MM.1S (cell line): ENCODE measurements around the gene GAPT.

Source experiments
- EZH2phosphoT487 ChIP-seq: fragments of 300-600 bp; sonication (generic); IDR thresholded peaks from 2 replicates; pipeline ENCODE4 v1.6.1; 2018; ENCODE audit warnings: antibody characterized with exemption, low read length
- TF ChIP-seq, protein P1 (sequence below): fragments of 300-600 bp; sonication (generic); IDR thresholded peaks from 2 replicates; pipeline ENCODE4 v1.5.1; 2016; ENCODE audit warnings: antibody characterized with exemption, low read length, mixed read lengths

DNA sequence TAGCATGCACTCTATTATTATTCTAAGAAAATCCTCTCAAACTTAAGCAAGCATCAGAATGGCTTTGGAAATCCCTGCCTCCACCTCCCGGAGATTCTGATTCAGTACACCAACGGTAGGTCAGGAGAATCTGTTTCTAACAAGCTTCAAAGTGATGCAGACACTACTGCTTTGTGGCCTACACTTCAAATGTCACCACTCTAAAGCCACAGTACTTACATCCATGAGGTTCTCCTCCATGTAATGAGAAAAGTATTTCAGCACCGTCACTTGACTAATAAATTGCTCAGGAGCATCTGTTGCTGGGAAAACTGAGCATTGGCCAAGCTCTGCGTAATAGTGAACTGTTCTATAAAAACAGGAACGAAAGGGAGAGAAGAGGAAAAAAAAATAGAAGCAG is 36.2 kb upstream of the GAPT start:
- TF ChIP-seq, protein P1, sequence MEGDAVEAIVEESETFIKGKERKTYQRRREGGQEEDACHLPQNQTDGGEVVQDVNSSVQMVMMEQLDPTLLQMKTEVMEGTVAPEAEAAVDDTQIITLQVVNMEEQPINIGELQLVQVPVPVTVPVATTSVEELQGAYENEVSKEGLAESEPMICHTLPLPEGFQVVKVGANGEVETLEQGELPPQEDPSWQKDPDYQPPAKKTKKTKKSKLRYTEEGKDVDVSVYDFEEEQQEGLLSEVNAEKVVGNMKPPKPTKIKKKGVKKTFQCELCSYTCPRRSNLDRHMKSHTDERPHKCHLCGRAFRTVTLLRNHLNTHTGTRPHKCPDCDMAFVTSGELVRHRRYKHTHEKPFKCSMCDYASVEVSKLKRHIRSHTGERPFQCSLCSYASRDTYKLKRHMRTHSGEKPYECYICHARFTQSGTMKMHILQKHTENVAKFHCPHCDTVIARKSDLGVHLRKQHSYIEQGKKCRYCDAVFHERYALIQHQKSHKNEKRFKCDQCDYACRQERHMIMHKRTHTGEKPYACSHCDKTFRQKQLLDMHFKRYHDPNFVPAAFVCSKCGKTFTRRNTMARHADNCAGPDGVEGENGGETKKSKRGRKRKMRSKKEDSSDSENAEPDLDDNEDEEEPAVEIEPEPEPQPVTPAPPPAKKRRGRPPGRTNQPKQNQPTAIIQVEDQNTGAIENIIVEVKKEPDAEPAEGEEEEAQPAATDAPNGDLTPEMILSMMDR = no peak
- no peak for TF ChIP-seq EZH2phosphoT487
